Measurements from ENCODE around the gene EFNA3. TPM values are rescaled to one million over a fixed set of nuclear protein-coding genes. Genes with fewer than 3 reads are reported as not detected.

EFNA3 gene
- total RNA-seq, 1 experiment from 2014 or later, result 20.4 TPM

DNA sequence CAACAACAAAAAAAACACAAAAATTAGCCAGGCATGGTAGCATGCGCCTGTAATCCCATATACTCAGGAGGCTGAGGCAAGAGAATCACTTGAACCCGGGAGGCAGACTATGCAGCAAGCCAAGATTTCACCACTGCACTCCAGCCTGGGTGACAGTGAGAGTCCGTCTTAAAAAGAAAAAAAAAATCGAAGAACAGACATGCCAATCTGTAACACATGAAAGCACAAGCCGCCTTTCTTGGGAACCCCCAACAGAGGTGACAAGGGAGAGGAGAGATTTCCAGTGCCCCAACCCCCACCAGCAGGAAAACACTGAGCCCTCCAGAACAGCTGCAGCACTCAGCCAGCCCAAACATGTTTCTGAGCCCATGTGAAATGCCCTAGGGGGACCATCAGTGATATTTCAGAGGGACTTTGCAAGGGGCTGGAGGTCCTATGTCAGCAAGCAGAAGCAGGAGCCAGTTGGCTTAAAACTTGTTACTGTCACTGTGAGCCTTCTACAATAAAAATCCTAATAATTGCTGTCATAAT, 34.9 kb downstream of the EFNA3 start:
- intact Hi-C loops (cut with micrococcal nuclease), result loop anchor here (5.0 kb wide), 1 partner anchor 54 kb away; no protein-coding TSS in a partner anchor
- POLR2A ChIA-PET, result no interaction called here
- no peak for ATAC-seq

More for the DNA sequence above, 34.9 kb downstream of the EFNA3 start:
- no peak overlapping the region for H3K4me2 ChIP-seq (ENCODE audit: low read length)
- TF ChIP-seq, protein P1, sequence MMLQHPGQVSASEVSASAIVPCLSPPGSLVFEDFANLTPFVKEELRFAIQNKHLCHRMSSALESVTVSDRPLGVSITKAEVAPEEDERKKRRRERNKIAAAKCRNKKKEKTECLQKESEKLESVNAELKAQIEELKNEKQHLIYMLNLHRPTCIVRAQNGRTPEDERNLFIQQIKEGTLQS (IDR thresholded peaks at IDR 0.05), result no peak
- TF ChIP-seq CBX3 (IDR thresholded peaks at IDR 0.05; ENCODE audit: low read depth), result no peak
- TF ChIP-seq JUND (IDR thresholded peaks at IDR 0.05), result no peak
- TF ChIP-seq ZFX (IDR thresholded peaks at IDR 0.05), result no peak
- TF ChIP-seq SP1 (IDR thresholded peaks at IDR 0.05; ENCODE audit: low read depth), result no peak
- no peak for TF ChIP-seq CEBPB (IDR thresholded peaks at IDR 0.05; ENCODE audit: low read depth)
- no peak for TF ChIP-seq MAX (IDR thresholded peaks at IDR 0.05)
- no peak for TF ChIP-seq FOSL1 (IDR thresholded peaks at IDR 0.05; ENCODE audit: low read depth)
- no peak for TF ChIP-seq ZBTB33 (IDR thresholded peaks at IDR 0.05; ENCODE audit: extremely low read depth, insufficient replicate concordance, low read length)
- TF ChIP-seq RAD21 (IDR thresholded peaks at IDR 0.05; ENCODE audit: low read depth), result no peak
- TF ChIP-seq EZH2phosphoT487 (IDR thresholded peaks at IDR 0.05; ENCODE audit: borderline replicate concordance), result no peak
- TF ChIP-seq ELF1 (IDR thresholded peaks at IDR 0.05; ENCODE audit: borderline replicate concordance, low read depth), result no peak
- TF ChIP-seq SRF (IDR thresholded peaks at IDR 0.05; ENCODE audit: low read depth), result no peak
- no peak for TF ChIP-seq EZH2 (IDR thresholded peaks at IDR 0.05)
- TF ChIP-seq REST (IDR thresholded peaks at IDR 0.05; ENCODE audit: low read depth), result no peak
- peaks cover 0 to 3% of the 10 kb centered on the region in 2 experiments; a peak in 1 of 4 replicates for H3K4me1 ChIP-seq (ENCODE audit: control insufficient read depth in 1 of 2, insufficient read depth in 2 of 2, low read length in 2 of 2)
- DNase-seq (ENCODE audit: low read depth, low spot score), result no peak
- H3K27me3 ChIP-seq (ENCODE audit: insufficient read depth, low read length), result no peaks in the 10 kb centered on the region
- CTCF ChIA-PET, result no interaction called here
- H3K9me3 ChIP-seq (ENCODE audit: control insufficient read depth in 1 of 2, insufficient read depth in 1 of 2, low read depth in 1 of 2, low read length in 2 of 2), result no peaks in the 10 kb centered on the region
- no peaks in the 10 kb centered on the region for H3K79me2 ChIP-seq (ENCODE audit: insufficient read depth, low read length)
- no peaks in the 10 kb centered on the region for H4K20me1 ChIP-seq (ENCODE audit: insufficient read depth)
- no TSS peak for BruUV-seq (replicated peaks)
- no peaks in the 10 kb centered on the region for H3K9me2 ChIP-seq (ENCODE audit: insufficient read depth)
- H3K27ac ChIP-seq (ENCODE audit: low read depth, low read length), result no peak overlapping the region
- RAD21 ChIA-PET (ENCODE audit: low non-redundant PET in 1 of 2, low total read pairs in 2 of 2, uncharacterized antibody in 2 of 2, unreplicated experiment in 2 of 2), result no interaction called here
- H3K4me3 ChIP-seq (replicated peaks in 1 of 2; ENCODE audit: low read depth in 1 of 2, low read length in 2 of 2), result no peak overlapping the region
- H2AFZ ChIP-seq (ENCODE audit: low read depth, low read length, poor library complexity, severe bottlenecking), result no peak overlapping the region
- H3K9ac ChIP-seq (ENCODE audit: low read length), result no peak overlapping the region
- H3K36me3 ChIP-seq (ENCODE audit: control insufficient read depth in 1 of 2, insufficient read depth in 2 of 2, low read length in 2 of 2), result no peaks in the 10 kb centered on the region

Data from HCT116 (cell line).